ENCODE data around the gene RHBDD1. TPM values are rescaled to one million over a fixed set of nuclear protein-coding genes. Genes with fewer than 3 reads are reported as not detected.

RHBDD1 gene
- total RNA-seq, 1 donor from 2014 or later, result 32.7 TPM

DNA sequence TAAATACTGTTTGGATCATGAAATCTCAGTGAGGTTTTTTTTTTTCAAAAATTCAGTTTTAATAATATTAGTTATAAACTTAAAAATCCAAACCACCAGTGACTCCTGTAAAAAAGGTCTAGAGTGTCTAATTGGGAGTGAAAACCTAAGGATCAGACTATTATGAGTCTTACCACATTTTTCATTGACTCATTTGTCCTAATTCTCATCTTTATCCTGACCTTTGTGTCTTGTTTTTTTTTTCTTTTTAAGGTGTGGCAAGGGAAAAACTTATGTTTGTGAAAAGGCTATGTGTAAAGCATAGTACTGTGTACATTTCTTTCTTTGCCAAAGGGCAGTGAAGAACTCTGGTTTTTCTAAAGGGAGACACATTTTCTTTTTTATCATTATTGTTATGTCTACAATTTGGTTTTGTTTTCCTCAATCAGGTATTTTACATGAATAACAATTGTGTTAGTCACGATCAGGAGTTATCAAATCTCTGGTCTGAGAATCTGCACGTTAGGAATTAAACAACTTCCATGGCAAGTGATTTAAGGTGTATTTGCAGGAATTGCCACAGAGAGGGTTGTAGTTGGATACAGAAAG is 52.6 kb downstream of the RHBDD1 start:
- no peaks in the 10 kb centered on the region for H3K36me3 Mint-ChIP-seq (ENCODE audit: insufficient read depth)
- no peak for DNase-seq (ENCODE audit: low spot score, unreplicated experiment)
- H3K4me1 Mint-ChIP-seq (ENCODE audit: low read depth), result peaks cover 7% of the 10 kb centered on the region
- no peak overlapping the region for H3K27ac Mint-ChIP-seq
- TF ChIP-seq, protein P1, sequence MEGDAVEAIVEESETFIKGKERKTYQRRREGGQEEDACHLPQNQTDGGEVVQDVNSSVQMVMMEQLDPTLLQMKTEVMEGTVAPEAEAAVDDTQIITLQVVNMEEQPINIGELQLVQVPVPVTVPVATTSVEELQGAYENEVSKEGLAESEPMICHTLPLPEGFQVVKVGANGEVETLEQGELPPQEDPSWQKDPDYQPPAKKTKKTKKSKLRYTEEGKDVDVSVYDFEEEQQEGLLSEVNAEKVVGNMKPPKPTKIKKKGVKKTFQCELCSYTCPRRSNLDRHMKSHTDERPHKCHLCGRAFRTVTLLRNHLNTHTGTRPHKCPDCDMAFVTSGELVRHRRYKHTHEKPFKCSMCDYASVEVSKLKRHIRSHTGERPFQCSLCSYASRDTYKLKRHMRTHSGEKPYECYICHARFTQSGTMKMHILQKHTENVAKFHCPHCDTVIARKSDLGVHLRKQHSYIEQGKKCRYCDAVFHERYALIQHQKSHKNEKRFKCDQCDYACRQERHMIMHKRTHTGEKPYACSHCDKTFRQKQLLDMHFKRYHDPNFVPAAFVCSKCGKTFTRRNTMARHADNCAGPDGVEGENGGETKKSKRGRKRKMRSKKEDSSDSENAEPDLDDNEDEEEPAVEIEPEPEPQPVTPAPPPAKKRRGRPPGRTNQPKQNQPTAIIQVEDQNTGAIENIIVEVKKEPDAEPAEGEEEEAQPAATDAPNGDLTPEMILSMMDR (IDR thresholded peaks at IDR 0.05; ENCODE audit: unreplicated experiment), result no peak
- no peaks in the 10 kb centered on the region for H3K9me3 Mint-ChIP-seq (ENCODE audit: low read depth)
- no peak overlapping the region for H3K4me3 Mint-ChIP-seq (ENCODE audit: low read depth)
- H3K27me3 Mint-ChIP-seq, result no peaks in the 10 kb centered on the region

DNA sequence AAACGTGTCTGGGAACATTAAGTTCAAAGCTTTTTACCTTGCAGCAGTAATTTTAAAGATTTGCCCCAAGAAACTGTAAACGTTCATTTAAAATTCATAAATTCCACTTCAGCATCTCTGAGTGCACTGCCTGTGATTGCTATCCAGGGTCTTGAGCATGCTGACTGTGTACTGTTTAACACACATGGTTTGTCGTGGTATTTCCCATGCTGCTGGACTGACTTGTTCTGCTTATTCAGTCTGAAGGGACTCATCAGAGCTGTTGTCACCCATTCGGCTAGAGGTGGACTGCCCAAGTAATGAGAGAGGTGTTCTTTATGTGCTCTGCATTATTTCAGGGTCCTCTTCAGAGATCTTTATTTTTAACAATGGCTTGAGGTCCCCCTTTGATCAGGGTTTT is 53.1 kb downstream of the RHBDD1 start:
- H3K36me3 Mint-ChIP-seq (ENCODE audit: insufficient read depth), result no peaks in the 10 kb centered on the region
- TF ChIP-seq, protein P1 (IDR thresholded peaks at IDR 0.05; ENCODE audit: unreplicated experiment), result no peak
- no peak for DNase-seq (ENCODE audit: low spot score, unreplicated experiment)
- no peak overlapping the region for H3K4me3 Mint-ChIP-seq (ENCODE audit: low read depth)
- H3K27ac Mint-ChIP-seq, result no peak overlapping the region
- peaks cover 3% of the 10 kb centered on the region for H3K4me1 Mint-ChIP-seq (ENCODE audit: low read depth)
- H3K27me3 Mint-ChIP-seq, result no peaks in the 10 kb centered on the region
- no peaks in the 10 kb centered on the region for H3K9me3 Mint-ChIP-seq (ENCODE audit: low read depth)

DNA sequence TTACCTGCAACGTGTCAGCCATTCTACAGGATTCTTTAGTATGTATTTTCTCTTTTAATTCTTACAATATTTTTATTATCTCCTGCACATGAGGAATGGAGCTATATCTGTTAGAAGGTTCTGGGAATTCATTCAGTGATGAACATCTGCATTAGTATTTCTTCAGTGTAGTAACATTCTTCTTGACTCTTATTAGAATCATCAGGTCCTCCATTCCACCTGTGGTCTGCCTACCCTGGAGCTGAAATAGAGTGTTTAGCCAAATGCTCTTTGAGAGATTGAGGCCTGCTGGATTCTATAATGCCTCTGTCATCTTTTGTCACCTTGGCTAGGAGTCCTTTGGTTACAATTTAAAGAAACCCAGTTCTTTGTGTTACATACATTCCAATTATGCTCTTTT is 54.4 kb downstream of the RHBDD1 start:
- Mint-ChIP-seq H3K36me3 (ENCODE audit: insufficient read depth) (no peaks in the 10 kb centered on the region), H3K9me3 (ENCODE audit: low read depth) (no peaks in the 10 kb centered on the region), H3K4me1 (ENCODE audit: low read depth) (no peaks in the 10 kb centered on the region), H3K27ac (no peak overlapping the region), H3K4me3 (ENCODE audit: low read depth) (no peak overlapping the region), H3K27me3 (no peaks in the 10 kb centered on the region)
- TF ChIP-seq, protein P1 (IDR thresholded peaks at IDR 0.05; ENCODE audit: unreplicated experiment), result no peak
- no peak for DNase-seq (ENCODE audit: low spot score, unreplicated experiment)

DNA sequence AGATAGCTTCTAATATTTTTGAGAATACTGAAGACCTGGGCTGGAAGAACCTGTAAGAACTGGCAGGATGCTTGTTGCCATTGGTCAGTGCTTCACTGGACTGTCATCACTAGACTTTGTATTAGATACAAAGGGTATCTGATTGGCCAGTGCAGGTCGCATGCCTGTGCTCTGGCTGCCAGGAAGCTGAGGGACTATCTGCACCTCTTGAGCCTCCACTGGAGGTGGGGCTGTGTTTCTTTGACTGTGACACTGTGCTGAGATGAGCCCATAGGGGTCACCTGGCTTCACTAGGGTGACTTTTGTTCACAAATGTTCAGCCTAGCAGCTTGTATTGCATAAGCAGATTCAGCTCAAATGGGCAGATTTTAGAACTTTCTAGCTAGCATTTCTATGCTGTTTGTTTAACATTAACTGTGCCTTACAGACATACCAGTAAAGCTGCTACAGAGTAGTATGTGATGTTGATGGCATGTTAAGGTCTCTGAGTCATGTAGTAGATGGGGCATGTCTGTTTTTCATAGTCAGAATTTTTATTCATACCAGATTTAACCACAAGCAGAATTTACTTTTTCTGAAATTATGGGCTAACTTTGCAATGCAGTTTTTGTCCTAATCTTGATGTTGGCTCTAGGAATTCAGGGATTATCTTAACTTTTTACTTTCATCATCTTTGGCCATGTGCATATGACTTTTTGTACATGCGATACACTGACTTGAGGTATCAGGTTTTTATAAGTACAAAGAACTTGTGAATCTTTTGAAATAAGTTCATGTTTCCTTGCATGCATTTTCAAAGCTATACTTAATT is 56.1 kb downstream of the RHBDD1 start:
- no peak overlapping the region for H3K27ac Mint-ChIP-seq
- no peak overlapping the region for H3K4me3 Mint-ChIP-seq (ENCODE audit: low read depth)
- H3K9me3 Mint-ChIP-seq (ENCODE audit: low read depth), result no peaks in the 10 kb centered on the region
- no peaks in the 10 kb centered on the region for H3K27me3 Mint-ChIP-seq
- no peaks in the 10 kb centered on the region for H3K4me1 Mint-ChIP-seq (ENCODE audit: low read depth)
- H3K36me3 Mint-ChIP-seq (ENCODE audit: insufficient read depth), result peaks cover under 1% of the 10 kb centered on the region
- TF ChIP-seq, protein P1 (IDR thresholded peaks at IDR 0.05; ENCODE audit: unreplicated experiment), result no peak
- no peak for DNase-seq (ENCODE audit: low spot score, unreplicated experiment)

- no peaks in the 10 kb centered on the region for H3K4me1 Mint-ChIP-seq (ENCODE audit: low read depth)
- H3K9me3 Mint-ChIP-seq (ENCODE audit: low read depth), result no peaks in the 10 kb centered on the region
- TF ChIP-seq, protein P1 (IDR thresholded peaks at IDR 0.05; ENCODE audit: unreplicated experiment), result no peak
- H3K27ac Mint-ChIP-seq, result no peak overlapping the region
- DNase-seq (ENCODE audit: low spot score, unreplicated experiment), result no peak
- H3K36me3 Mint-ChIP-seq (ENCODE audit: insufficient read depth), result peaks cover 2% of the 10 kb centered on the region
- no peaks in the 10 kb centered on the region for H3K27me3 Mint-ChIP-seq
- no peak overlapping the region for H3K4me3 Mint-ChIP-seq (ENCODE audit: low read depth)
Measured at GRCh38 chr2:226892729-226893128, 56.9 kb downstream of the RHBDD1 start.

Measured in progenitor cell of endocrine pancreas (in vitro differentiated cells).